GM18505 (cell line): ENCODE results near the gene SIRT2.
"Not testable (repeated sequence)": the region's sequence is repeated elsewhere in the genome, so short reads cannot be mapped to it uniquely, and the experiment has no call there.

ENCODE experiments used
- ATAC-seq: cut with Tn5 transposase; IDR thresholded peaks from one replicate; pipeline ENCODE4 v1.9.1; 2021; ENCODE audit not compliant: unreplicated experiment
- POLR2A ChIP-seq: IDR thresholded peaks from 4 replicates; pipeline ENCODE4 v1.6.1; 2011; ENCODE audit warnings: borderline replicate concordance; ENCODE audit not compliant: insufficient read depth, insufficient read length; ENCODE audit errors: extremely low read depth

Gene SIRT2

DNA sequence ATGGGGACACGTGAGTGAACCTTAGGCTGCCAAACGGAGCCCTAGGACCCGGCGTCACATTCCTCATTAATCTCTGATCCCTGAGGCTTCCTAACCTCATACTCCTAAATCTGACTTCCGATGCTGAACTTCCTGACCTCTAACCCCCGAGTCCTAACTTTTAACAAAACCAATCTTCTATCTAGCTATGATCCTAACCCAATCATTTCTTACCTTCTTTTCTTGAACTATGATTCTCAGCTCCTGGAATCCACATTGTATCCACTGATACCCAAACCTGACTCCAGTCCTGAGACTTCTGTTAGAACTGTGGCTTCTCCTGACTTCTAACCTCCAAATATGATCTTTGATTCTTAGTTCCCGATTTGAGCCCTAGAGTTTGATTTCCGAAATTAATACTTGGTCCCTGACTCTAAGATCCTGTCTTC is 798 bp upstream of the SIRT2 start:
- no peak for TF ChIP-seq POLR2A
- ATAC-seq = no peak

- no peak for TF ChIP-seq POLR2A
- ATAC-seq = no peak
Observed at GRCh38 chr19:38898788-38899446, 501 bp downstream of the SIRT2 start.

- TF ChIP-seq POLR2A = no peak
- no peak for ATAC-seq
Observed at GRCh38 chr19:38894968-38895367, 4.5 kb downstream of the SIRT2 start.

DNA sequence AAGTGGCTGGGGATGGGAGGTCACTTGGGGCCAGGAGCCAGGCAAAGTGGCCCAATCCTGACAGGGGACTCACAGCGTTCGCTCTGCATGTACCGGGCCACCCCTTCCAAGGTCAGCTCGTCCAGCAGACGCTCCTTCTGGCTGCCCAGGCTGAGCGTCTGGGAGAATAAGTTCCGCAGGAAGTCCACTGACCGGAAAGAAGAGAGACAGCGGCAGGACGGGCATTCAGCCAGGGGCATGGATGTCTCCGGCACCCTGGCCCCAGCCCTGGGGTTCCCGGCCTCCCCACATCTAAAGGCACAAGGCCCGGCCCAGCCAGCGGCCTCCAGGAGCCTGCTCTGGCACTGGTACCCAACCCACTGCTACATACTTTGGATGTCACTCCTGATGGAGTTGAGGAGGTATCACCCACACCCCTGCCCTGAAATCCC is 6.1 kb downstream of the SIRT2 start:
- TF ChIP-seq POLR2A = no peak
- no peak for ATAC-seq

DNA sequence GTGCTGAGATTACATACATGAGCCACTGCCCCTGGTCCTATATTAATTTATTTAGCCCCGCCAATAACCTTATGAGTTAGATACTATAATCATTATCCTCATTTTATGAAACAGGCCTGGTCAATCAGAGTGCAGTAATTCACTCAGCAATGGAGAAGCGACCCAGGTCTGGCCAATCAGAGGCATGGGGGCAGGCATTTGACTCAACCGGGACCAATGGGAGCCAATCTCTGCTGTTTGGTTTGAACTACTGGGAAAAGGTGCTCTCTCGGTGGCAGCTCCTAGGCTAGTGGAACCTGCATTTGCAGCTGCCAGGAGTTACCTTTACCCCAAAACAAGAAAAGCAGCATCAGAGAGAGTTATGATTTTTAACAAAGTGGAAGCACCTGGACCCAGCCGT is 6.6 kb downstream of the SIRT2 start:
- ATAC-seq = no peak
- no peak for TF ChIP-seq POLR2A

- no peak for ATAC-seq
- no peak for TF ChIP-seq POLR2A
Observed at GRCh38 chr19:38891771-38892170, 7.6 kb downstream of the SIRT2 start.

GRCh38 chr19:38890686-38891085 is 8.7 kb downstream of the SIRT2 start:
- no peak for ATAC-seq

GRCh38 chr19:38889803-38890202 is 9.6 kb downstream of the SIRT2 start:
- no peak for ATAC-seq
- no peak for TF ChIP-seq POLR2A

More at GRCh38 chr19:38890686-38891085, 8.7 kb downstream of the SIRT2 start:
- TF ChIP-seq POLR2A = no peak

DNA sequence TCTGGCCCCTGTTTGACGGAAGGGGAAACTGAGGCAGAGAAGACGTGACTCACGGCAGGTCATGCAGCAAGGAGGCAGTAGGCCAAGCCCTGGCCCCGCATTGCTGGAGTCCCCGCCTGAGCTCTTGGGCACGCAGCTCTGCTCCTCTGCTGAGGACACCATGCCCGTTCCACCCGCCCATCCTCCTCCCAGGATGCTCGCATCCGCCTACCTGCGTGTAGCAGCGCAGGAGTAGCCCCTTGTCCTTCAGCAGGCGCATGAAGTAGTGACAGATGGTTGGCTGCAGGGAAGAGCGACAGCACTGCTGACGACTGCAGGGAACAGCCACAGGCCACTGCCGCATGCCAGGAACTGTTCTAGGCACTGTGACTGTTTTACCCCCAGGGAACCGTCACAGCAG is 10.5 kb downstream of the SIRT2 start:
- TF ChIP-seq POLR2A = no peak
- no peak for ATAC-seq

DNA sequence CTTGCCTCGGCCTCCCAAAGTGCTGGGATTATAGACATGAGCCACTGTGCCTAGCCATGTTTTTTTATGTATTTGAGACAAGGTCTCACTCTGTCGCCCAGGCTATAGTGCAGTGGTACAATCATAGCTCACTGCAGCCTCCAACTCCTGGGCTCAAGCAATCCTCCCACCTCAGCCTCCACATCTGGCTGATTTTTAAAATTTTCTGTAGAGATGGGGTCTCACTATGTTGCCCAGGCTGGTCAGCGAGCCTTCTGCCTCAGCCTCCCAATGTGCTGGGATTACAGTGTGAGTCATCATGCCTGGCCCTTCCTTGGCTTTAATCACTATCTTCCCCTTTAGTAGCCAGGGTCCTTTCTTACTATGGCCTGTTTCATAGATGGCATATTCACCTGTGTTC is 14.7 kb downstream of the SIRT2 start:
- ATAC-seq = not testable (repeated sequence)

DNA sequence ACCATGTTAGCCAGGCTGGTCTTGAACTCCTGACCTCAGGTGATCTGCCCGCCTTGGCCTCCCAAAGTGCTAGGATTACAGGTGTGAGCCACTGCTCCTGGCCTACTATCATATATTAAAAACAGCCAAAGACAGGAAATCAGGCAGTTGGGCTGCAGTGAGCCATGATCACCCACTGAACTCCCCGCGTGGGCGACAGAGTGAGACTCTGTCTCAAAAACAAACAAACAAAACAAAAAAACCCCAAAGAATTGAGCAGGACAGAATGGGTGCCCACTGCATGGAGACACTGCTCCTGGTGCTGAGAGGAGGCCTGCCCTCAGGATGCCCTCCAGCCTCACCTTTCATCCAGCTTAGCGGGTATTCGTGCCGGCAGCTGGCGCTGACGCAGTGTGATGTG is 16.1 kb downstream of the SIRT2 start:
- no peak for ATAC-seq
- TF ChIP-seq POLR2A = no peak

GRCh38 chr19:38880882-38881609 is 18.4 kb downstream of the SIRT2 start:
- ATAC-seq = no peak
- TF ChIP-seq POLR2A = no peak

DNA sequence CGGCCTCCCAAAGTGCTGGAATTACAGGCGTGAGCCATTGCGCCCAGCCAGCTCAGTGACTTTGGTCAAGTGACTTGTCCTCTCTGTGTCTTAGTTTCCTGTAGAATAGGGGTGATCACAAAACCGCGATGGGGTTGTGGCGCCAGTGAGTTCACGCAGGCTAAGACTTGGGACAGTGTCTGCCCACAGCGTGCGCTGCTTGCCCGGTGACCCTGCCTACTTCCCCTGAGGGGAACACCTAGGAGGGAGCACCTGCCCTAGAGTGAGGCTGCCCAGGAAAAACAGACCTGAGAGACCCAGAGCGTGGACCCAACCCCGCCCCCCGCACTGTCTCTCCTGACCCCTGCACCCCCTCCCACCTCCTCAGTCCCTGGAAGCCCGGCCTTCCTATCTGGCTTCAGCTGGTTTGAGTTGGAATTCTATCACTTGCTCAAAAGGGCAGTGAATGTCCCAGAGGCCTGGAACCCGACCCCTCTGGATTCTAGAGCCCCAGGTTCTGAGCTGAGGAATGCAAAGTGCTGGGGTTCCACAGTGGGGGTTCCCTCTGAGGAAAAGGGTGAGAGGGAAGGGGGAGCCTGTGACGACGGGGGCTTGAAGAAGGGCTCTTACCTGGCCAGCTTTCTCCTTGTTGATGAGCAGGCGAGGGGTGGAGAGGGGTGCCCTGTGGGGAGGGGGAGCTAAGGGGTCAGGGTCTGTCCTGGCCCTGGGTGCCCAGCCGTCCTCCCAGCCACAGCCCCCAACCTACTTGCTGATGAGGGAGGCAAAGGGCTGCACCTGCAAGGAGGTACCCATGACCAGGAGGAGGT is 19.1 kb downstream of the SIRT2 start:
- no peak for TF ChIP-seq POLR2A
- ATAC-seq = no peak

DNA sequence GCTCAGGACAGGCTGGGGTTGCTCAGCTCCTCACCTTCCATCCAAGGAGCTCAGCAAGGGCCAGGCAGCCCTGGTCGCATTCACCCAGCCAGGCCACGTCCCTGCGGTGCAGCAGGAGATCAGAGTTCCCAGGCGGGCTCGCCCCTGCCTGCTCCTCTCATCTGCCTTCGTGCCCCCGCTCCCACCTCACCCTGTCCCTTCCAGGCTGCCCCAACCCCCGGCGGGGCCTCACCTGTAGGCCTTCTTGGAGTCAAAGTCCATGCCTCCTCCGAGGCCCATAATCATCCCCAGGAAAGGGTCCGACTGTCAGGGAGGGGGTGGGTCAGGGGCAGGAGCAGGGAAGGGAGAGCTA is 20.0 kb downstream of the SIRT2 start:
- no peak for ATAC-seq
- TF ChIP-seq POLR2A = no peak
